HEK293 (cell line): ENCODE measurements around the gene DDX17.

Source experiments
- CTCF ChIA-PET: fragments of 350-600 bp; formaldehyde crosslinking; extraction: SDS; loops from one replicate; lab custom pipeline; 2021; ENCODE audit warnings: antibody characterized with exemption; lab: Yijun Ruan, JAX
- POLR2A ChIA-PET: fragments of 300-600 bp; formaldehyde crosslinking; extraction: SDS; loops from one replicate; lab custom pipeline; 2020; ENCODE audit warnings: antibody characterized with exemption, inconsistent platforms; lab: Yijun Ruan, JAX
- H3K27ac ChIP-seq: fragments of 200-500 bp; sonication (Bioruptor generic); 2 replicates; pipeline ENCODE4 v1.5.1; 2014; ENCODE audit warnings: low read depth, low read length, control low read depth, inconsistent platforms; ENCODE audit errors: extremely low read depth
- H3K36me3 ChIP-seq, 2 experiments: fragments of 200-500 bp in 1 of 2; sonication (Bioruptor generic) in 1 of 2; 1 replicate in 1 of 2; 2 replicates in 1 of 2; pipeline ENCODE4 v1.5.1; 2014 to 2017; ENCODE audit warnings: inconsistent platforms in 2 of 2, low read length in 2 of 2; ENCODE audit not compliant: control insufficient read depth in 2 of 2, insufficient read depth in 1 of 2
- H3K4me1 ChIP-seq: fragments of 200-500 bp; sonication (Bioruptor generic); 2 replicates; pipeline ENCODE4 v1.5.1; 2014; ENCODE audit warnings: mild to moderate bottlenecking, low read length, inconsistent platforms; ENCODE audit not compliant: control insufficient read depth, insufficient read depth
- H3K4me3 ChIP-seq: 2 replicates; pipeline ENCODE4 v1.5.1; 2011; ENCODE audit warnings: low read depth, mild to moderate bottlenecking, control low read depth, low read length, moderate library complexity
- H3K9me3 ChIP-seq: fragments of 200-500 bp; sonication (Bioruptor generic); 2 replicates; pipeline ENCODE4 v1.5.1; 2014; ENCODE audit warnings: low read depth, low read length, inconsistent platforms; ENCODE audit not compliant: control insufficient read depth, insufficient read depth
- EGR2 ChIP-seq: fragments of 450-650 bp; formaldehyde crosslinking; IDR thresholded peaks from 2 replicates; pipeline ENCODE4 v1.5.1; 2016; ENCODE audit warnings: low read depth, missing biosample characterization, missing genetic modification characterization
- GLIS2 ChIP-seq: fragments of 450-650 bp; formaldehyde crosslinking; IDR thresholded peaks from 2 replicates; pipeline ENCODE4 v1.5.1; 2016; ENCODE audit warnings: missing biosample characterization, missing genetic modification characterization
- KLF16 ChIP-seq: fragments of 450-650 bp; formaldehyde crosslinking; IDR thresholded peaks from 2 replicates; pipeline ENCODE4 v1.5.1; 2017; ENCODE audit warnings: missing biosample characterization, missing genetic modification characterization
- MEIS1 ChIP-seq: sonication (generic); formaldehyde crosslinking; IDR thresholded peaks from 2 replicates; pipeline ENCODE4 v1.8.1; 2022; ENCODE audit warnings: missing genetic modification reagents, mild to moderate bottlenecking, borderline replicate concordance
- OSR2 ChIP-seq: fragments of 450-650 bp; formaldehyde crosslinking; IDR thresholded peaks from 2 replicates; pipeline ENCODE4 v1.5.1; 2016; ENCODE audit warnings: missing biosample characterization, missing genetic modification characterization
- PRDM1 ChIP-seq: fragments of 450-650 bp; formaldehyde crosslinking; IDR thresholded peaks from 2 replicates; pipeline ENCODE4; 2016; ENCODE audit warnings: missing biosample characterization, missing genetic modification characterization
- SCRT1 ChIP-seq: fragments of 450-650 bp; formaldehyde crosslinking; IDR thresholded peaks from 2 replicates; pipeline ENCODE4 v1.5.1; 2016; ENCODE audit warnings: missing biosample characterization, missing genetic modification characterization, borderline replicate concordance
- SCRT2 ChIP-seq: fragments of 450-650 bp; formaldehyde crosslinking; IDR thresholded peaks from 2 replicates; pipeline ENCODE4 v1.5.1; 2016; ENCODE audit warnings: missing biosample characterization, missing genetic modification characterization
- SP2 ChIP-seq: fragments of 450-650 bp; formaldehyde crosslinking; IDR thresholded peaks from 2 replicates; pipeline ENCODE4 v1.5.1; 2016; ENCODE audit warnings: missing biosample characterization, missing genetic modification characterization
- TRIM28 ChIP-seq: IDR thresholded peaks from 2 replicates; pipeline ENCODE4 v1.6.1; 2011; ENCODE audit warnings: low read length, control low read depth, borderline replicate concordance
- WT1 ChIP-seq: fragments of 450-650 bp; formaldehyde crosslinking; IDR thresholded peaks from 2 replicates; pipeline ENCODE4 v1.5.1; 2016; ENCODE audit warnings: missing biosample characterization, missing genetic modification characterization
- ZFHX2 ChIP-seq: fragments of 450-650 bp; formaldehyde crosslinking; conservative IDR thresholded peaks from 2 replicates; pipeline ENCODE4 v1.5.1; 2016; ENCODE audit warnings: missing biosample characterization, missing genetic modification characterization
- ZFP37 ChIP-seq: fragments of 450-650 bp; formaldehyde crosslinking; IDR thresholded peaks from 2 replicates; pipeline ENCODE4 v1.5.1; 2016; ENCODE audit warnings: missing biosample characterization, missing genetic modification characterization
- ZNF121 ChIP-seq: fragments of 450-650 bp; formaldehyde crosslinking; IDR thresholded peaks from 2 replicates; pipeline ENCODE4 v1.5.1; 2016; ENCODE audit warnings: missing biosample characterization, missing genetic modification characterization
- ZNF221 ChIP-seq: fragments of 450-650 bp; formaldehyde crosslinking; IDR thresholded peaks from 2 replicates; pipeline ENCODE4 v1.5.1; 2017; ENCODE audit warnings: missing biosample characterization, missing genetic modification characterization, borderline replicate concordance
- ZNF350 ChIP-seq: fragments of 450-650 bp; formaldehyde crosslinking; IDR thresholded peaks from 2 replicates; pipeline ENCODE4 v1.5.0; 2017; ENCODE audit warnings: missing biosample characterization, mild to moderate bottlenecking, missing genetic modification characterization
- ZNF521 ChIP-seq: fragments of 450-650 bp; formaldehyde crosslinking; IDR thresholded peaks from 2 replicates; pipeline ENCODE4 v1.5.1; 2017; ENCODE audit warnings: missing biosample characterization, mild to moderate bottlenecking, missing genetic modification characterization
- ZNF600 ChIP-seq: fragments of 450-650 bp; formaldehyde crosslinking; IDR thresholded peaks from 2 replicates; pipeline ENCODE4 v1.5.1; 2016; ENCODE audit warnings: missing biosample characterization, missing genetic modification characterization
- ZNF629 ChIP-seq: fragments of 450-650 bp; formaldehyde crosslinking; IDR thresholded peaks from 2 replicates; pipeline ENCODE4 v1.5.1; 2017; ENCODE audit warnings: missing biosample characterization, missing genetic modification characterization
- ZNF654 ChIP-seq: fragments of 450-650 bp; formaldehyde crosslinking; IDR thresholded peaks from 2 replicates; pipeline ENCODE4 v1.5.1; 2016; ENCODE audit warnings: low read depth, missing biosample characterization, missing genetic modification characterization
- ZSCAN23 ChIP-seq: fragments of 450-650 bp; formaldehyde crosslinking; IDR thresholded peaks from 2 replicates; pipeline ENCODE4 v1.5.1; 2016; ENCODE audit warnings: missing biosample characterization, missing genetic modification characterization
- TF ChIP-seq, protein P1 (sequence below): fragments of 450-650 bp; formaldehyde crosslinking; IDR thresholded peaks from 2 replicates; pipeline ENCODE4 v1.5.1; 2016; ENCODE audit warnings: missing biosample characterization, missing genetic modification characterization
- TF ChIP-seq, protein P2 (sequence below): fragments of 450-650 bp; formaldehyde crosslinking; IDR thresholded peaks from 2 replicates; pipeline ENCODE4 v1.5.1; 2016; ENCODE audit warnings: missing biosample characterization, missing genetic modification characterization
- TF ChIP-seq, protein P3 (sequence below): fragments of 450-650 bp; formaldehyde crosslinking; IDR thresholded peaks from 2 replicates; pipeline ENCODE4 v1.5.1; 2017; ENCODE audit warnings: missing biosample characterization, missing genetic modification characterization
- TF ChIP-seq, protein P4 (sequence below): fragments of 450-650 bp; formaldehyde crosslinking; IDR thresholded peaks from 2 replicates; pipeline ENCODE4 v1.5.1; 2016; ENCODE audit warnings: missing biosample characterization, missing genetic modification characterization
- TF ChIP-seq, protein P5 (sequence below): fragments of 450-650 bp; IDR thresholded peaks from 2 replicates; pipeline ENCODE4 v1.5.1; 2018; ENCODE audit warnings: missing biosample characterization, missing genetic modification characterization

The DDX17 gene

DNA sequence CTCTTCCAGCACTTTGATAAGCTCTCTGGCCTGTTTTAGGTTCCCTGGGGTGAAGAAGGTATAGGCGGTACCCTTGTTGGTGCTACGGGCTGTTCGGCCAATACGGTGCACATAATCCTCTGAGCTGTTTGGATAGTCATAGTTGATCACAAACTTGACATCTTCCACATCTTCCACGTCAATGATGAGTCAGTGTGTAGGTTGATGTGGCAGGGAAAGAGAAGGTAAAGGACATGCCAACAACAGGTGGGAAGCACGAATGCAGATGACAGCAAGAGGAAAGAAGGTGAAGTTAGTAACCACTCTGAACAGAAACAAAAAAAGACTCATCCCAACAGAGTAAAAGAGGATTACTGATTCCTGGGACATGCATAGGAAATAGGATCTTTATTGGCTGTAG, 18.2 kb downstream of the DDX17 start:
- no peak overlapping the region for H3K4me3 ChIP-seq
- peaks cover 93 to 98% of the 10 kb centered on the region in 2 experiments for H3K36me3 ChIP-seq
- no peaks in the 10 kb centered on the region for H3K4me1 ChIP-seq
- H3K27ac ChIP-seq: no peak overlapping the region
- TF ChIP-seq SCRT1 (tag by site-specific recombination) (peak; percentile 76), ZNF629 (tag by site-specific recombination) (0 out of 2 replicates have a peak, but pooled peaks have one; percentile 17), TRIM28 (no peak), ZFP37 (no peak), SCRT2 (peak; percentile 90), ZNF600 (tag by site-specific recombination) (peak; percentile 16; the same call in 1 of the 2 replicates)
- ChIA-PET CTCF (no interaction called here), POLR2A (interaction anchor here (0.6 to 0.8 kb wide), 2 partner anchors 13 to 14 kb away, joined by 4 read pairs; no protein-coding TSS in a partner anchor)
- H3K9me3 ChIP-seq: no peaks in the 10 kb centered on the region

DNA sequence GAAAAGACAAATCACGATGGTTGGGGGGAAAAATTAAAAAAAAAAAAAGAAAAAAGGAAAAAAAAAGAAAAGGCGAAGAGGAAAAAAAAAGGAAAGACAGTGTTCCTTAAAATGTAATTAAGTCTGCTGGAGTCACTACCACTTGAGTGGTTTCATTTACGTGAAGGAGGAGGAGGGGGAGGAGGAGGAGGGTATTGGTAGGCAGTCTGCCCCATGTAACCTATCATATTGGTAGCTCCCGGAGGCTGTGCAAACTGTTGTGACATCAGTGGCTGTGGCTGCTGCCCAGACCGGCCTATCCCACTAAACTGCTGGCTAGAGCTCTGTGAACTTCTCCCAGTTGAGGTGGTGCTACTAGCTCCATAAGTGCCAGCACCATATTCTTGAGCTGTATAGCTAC, 20.3 kb downstream of the DDX17 start:
- no peaks in the 10 kb centered on the region for H3K4me1 ChIP-seq
- CTCF ChIA-PET: interaction anchor here (0.5 to 1.3 kb wide), 4 partner anchors 11 to 434 kb away, joined by 3 to 6 read pairs (median 3); no protein-coding TSS in a partner anchor
- no peak overlapping the region; the same call in 1 of the 2 replicates for H3K27ac ChIP-seq
- H3K36me3 ChIP-seq: peaks cover 78 to 97% of the 10 kb centered on the region in 2 experiments
- POLR2A ChIA-PET: interaction anchor here (0.6 to 1.6 kb wide), 5 partner anchors 10 to 284 kb away, joined by 3 to 6 read pairs (median 3); partner anchors contain the start of gene MAFF
- H3K9me3 ChIP-seq: no peaks in the 10 kb centered on the region
- no peak overlapping the region for H3K4me3 ChIP-seq
- 0 out of 2 replicates have a peak, but pooled peaks have one; percentile 28 for TF ChIP-seq ZNF600 (tag by site-specific recombination)
- peak; percentile 68 for TF ChIP-seq EGR2
- TF ChIP-seq ZNF654 (tag by site-specific recombination): no peak
- peak; percentile 41; the same call in 1 of the 2 replicates for TF ChIP-seq ZFHX2
- TF ChIP-seq PRDM1 (tag by site-specific recombination): no peak
- TF ChIP-seq, protein P1, sequence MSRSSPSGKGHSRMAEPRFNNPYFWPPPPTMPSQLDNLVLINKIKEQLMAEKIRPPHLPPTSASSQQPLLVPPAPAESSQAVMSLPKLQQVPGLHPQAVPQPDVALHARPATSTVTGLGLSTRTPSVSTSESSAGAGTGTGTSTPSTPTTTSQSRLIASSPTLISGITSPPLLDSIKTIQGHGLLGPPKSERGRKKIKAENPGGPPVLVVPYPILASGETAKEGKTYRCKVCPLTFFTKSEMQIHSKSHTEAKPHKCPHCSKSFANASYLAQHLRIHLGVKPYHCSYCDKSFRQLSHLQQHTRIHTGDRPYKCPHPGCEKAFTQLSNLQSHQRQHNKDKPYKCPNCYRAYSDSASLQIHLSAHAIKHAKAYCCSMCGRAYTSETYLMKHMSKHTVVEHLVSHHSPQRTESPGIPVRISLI (tag by site-specific recombination): no peak
- TF ChIP-seq ZSCAN23 (tag by site-specific recombination): 0 out of 2 replicates have a peak, but pooled peaks have one; percentile 45
- TF ChIP-seq ZNF521 (tag by site-specific recombination): no peak
- TF ChIP-seq ZNF350 (tag by site-specific recombination): no peak
- TF ChIP-seq SP2 (tag by site-specific recombination): peak; percentile 38
- no peak for TF ChIP-seq KLF16
- TF ChIP-seq, protein P2, sequence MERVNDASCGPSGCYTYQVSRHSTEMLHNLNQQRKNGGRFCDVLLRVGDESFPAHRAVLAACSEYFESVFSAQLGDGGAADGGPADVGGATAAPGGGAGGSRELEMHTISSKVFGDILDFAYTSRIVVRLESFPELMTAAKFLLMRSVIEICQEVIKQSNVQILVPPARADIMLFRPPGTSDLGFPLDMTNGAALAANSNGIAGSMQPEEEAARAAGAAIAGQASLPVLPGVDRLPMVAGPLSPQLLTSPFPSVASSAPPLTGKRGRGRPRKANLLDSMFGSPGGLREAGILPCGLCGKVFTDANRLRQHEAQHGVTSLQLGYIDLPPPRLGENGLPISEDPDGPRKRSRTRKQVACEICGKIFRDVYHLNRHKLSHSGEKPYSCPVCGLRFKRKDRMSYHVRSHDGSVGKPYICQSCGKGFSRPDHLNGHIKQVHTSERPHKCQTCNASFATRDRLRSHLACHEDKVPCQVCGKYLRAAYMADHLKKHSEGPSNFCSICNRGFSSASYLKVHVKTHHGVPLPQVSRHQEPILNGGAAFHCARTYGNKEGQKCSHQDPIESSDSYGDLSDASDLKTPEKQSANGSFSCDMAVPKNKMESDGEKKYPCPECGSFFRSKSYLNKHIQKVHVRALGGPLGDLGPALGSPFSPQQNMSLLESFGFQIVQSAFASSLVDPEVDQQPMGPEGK (tag by site-specific recombination): peak; percentile 35; the same call in 1 of the 2 replicates
- TF ChIP-seq, protein P3, sequence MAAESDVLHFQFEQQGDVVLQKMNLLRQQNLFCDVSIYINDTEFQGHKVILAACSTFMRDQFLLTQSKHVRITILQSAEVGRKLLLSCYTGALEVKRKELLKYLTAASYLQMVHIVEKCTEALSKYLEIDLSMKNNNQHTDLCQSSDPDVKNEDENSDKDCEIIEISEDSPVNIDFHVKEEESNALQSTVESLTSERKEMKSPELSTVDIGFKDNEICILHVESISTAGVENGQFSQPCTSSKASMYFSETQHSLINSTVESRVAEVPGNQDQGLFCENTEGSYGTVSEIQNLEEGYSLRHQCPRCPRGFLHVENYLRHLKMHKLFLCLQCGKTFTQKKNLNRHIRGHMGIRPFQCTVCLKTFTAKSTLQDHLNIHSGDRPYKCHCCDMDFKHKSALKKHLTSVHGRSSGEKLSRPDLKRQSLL (tag by site-specific recombination): no peak
- TF ChIP-seq, protein P4, sequence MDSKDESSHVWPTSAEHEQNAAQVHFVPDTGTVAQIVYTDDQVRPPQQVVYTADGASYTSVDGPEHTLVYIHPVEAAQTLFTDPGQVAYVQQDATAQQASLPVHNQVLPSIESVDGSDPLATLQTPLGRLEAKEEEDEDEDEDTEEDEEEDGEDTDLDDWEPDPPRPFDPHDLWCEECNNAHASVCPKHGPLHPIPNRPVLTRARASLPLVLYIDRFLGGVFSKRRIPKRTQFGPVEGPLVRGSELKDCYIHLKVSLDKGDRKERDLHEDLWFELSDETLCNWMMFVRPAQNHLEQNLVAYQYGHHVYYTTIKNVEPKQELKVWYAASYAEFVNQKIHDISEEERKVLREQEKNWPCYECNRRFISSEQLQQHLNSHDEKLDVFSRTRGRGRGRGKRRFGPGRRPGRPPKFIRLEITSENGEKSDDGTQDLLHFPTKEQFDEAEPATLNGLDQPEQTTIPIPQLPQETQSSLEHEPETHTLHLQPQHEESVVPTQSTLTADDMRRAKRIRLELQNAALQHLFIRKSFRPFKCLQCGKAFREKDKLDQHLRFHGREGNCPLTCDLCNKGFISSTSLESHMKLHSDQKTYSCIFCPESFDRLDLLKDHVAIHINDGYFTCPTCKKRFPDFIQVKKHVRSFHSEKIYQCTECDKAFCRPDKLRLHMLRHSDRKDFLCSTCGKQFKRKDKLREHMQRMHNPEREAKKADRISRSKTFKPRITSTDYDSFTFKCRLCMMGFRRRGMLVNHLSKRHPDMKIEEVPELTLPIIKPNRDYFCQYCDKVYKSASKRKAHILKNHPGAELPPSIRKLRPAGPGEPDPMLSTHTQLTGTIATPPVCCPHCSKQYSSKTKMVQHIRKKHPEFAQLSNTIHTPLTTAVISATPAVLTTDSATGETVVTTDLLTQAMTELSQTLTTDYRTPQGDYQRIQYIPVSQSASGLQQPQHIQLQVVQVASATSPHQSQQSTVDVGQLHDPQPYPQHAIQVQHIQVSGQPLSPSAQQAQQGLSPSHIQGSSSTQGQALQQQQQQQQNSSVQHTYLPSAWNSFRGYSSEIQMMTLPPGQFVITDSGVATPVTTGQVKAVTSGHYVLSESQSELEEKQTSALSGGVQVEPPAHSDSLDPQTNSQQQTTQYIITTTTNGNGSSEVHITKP (tag by site-specific recombination): peak; percentile 98
- TF ChIP-seq OSR2 (tag by site-specific recombination): peak; percentile 15; the same call in 1 of the 2 replicates
- no peak for TF ChIP-seq ZNF221 (tag by site-specific recombination)
- 0 out of 2 replicates have a peak, but pooled peaks have one; percentile 24 for TF ChIP-seq WT1
- TF ChIP-seq, protein P5, sequence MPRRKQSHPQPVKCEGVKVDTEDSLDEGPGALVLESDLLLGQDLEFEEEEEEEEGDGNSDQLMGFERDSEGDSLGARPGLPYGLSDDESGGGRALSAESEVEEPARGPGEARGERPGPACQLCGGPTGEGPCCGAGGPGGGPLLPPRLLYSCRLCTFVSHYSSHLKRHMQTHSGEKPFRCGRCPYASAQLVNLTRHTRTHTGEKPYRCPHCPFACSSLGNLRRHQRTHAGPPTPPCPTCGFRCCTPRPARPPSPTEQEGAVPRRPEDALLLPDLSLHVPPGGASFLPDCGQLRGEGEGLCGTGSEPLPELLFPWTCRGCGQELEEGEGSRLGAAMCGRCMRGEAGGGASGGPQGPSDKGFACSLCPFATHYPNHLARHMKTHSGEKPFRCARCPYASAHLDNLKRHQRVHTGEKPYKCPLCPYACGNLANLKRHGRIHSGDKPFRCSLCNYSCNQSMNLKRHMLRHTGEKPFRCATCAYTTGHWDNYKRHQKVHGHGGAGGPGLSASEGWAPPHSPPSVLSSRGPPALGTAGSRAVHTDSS (tag by site-specific recombination): 0 out of 2 replicates have a peak, but pooled peaks have one; percentile 38
- TF ChIP-seq ZNF121: no peak
- TF ChIP-seq GLIS2 (tag by site-specific recombination): no peak
- no peak for TF ChIP-seq MEIS1 (CRISPR knock-in tag)
